ENCODE results near the gene FAM222B. TPM values are rescaled to one million over a fixed set of nuclear protein-coding genes. Genes with fewer than 3 reads are reported as not detected.

Gene FAM222B
- total RNA-seq, 3 donors from 2014 or later: 9.7 to 12.0 (median 10.5) TPM

- no peaks in the 10 kb centered on the region for H3K4me1 ChIP-seq
- H3K4me3 ChIP-seq: no peak overlapping the region
- H3K36me3 ChIP-seq: no peaks in the 10 kb centered on the region
- no peaks in the 10 kb centered on the region for H3K27me3 ChIP-seq
- no peaks in the 10 kb centered on the region for H3K9me3 ChIP-seq
- no peak overlapping the region for H3K27ac ChIP-seq
- no peak for TF ChIP-seq CTCF (IDR thresholded peaks at IDR 0.05)
- no peak for TF ChIP-seq POLR2AphosphoS5 (IDR thresholded peaks at IDR 0.05)
- no peak for TF ChIP-seq POLR2A (IDR thresholded peaks at IDR 0.05)
- intact Hi-C loops (cut with DNase I; ENCODE audit: low total_unique reads): no loop called here
- no peak for DNase-seq (ENCODE audit: low spot score in 2 of 2)
Observed at GRCh38 chr17:28827672-28828071, 14.9 kb downstream of the FAM222B start.

- TF ChIP-seq POLR2AphosphoS5 (IDR thresholded peaks at IDR 0.05) (no peak), POLR2A (IDR thresholded peaks at IDR 0.05) (no peak), CTCF (IDR thresholded peaks at IDR 0.05) (no peak)
- intact Hi-C loops (cut with DNase I; ENCODE audit: low total_unique reads): loop anchor here (10.0 kb wide), 1 partner anchor 125 kb away; no protein-coding TSS in a partner anchor
Observed at GRCh38 chr17:28819582-28819981, 23.0 kb downstream of the FAM222B start.

GRCh38 chr17:28818819-28819221, 23.8 kb downstream of the FAM222B start:
- Histone ChIP-seq H3K36me3 (no peaks in the 10 kb centered on the region), H3K4me3 (no peak overlapping the region), H3K27ac (no peak overlapping the region), H3K9me3 (no peaks in the 10 kb centered on the region), H3K27me3 (no peaks in the 10 kb centered on the region), H3K4me1 (no peaks in the 10 kb centered on the region)
- no peak for DNase-seq (ENCODE audit: low spot score in 2 of 2)
- TF ChIP-seq POLR2A (IDR thresholded peaks at IDR 0.05) (no peak), CTCF (IDR thresholded peaks at IDR 0.05) (no peak), POLR2AphosphoS5 (IDR thresholded peaks at IDR 0.05) (no peak)
- intact Hi-C loops (cut with DNase I; ENCODE audit: low total_unique reads): loop anchor here (10.0 kb wide), 1 partner anchor 126 kb away; no protein-coding TSS in a partner anchor

More at GRCh38 chr17:28819582-28819981, 23.0 kb downstream of the FAM222B start:
- no peaks in the 10 kb centered on the region for H3K4me1 ChIP-seq
- no peaks in the 10 kb centered on the region for H3K9me3 ChIP-seq
- no peaks in the 10 kb centered on the region for H3K36me3 ChIP-seq
- H3K27ac ChIP-seq: no peak overlapping the region
- H3K4me3 ChIP-seq: no peak overlapping the region
- no peak for DNase-seq (ENCODE audit: low spot score in 2 of 2)
- H3K27me3 ChIP-seq: no peaks in the 10 kb centered on the region

- Histone ChIP-seq H3K4me3 (no peak overlapping the region), H3K27ac (no peak overlapping the region), H3K4me1 (no peaks in the 10 kb centered on the region), H3K27me3 (no peaks in the 10 kb centered on the region), H3K36me3 (no peaks in the 10 kb centered on the region), H3K9me3 (no peaks in the 10 kb centered on the region)
- intact Hi-C loops (cut with DNase I; ENCODE audit: low total_unique reads): loop anchor here (10.0 kb wide), 1 partner anchor 128 kb away; no protein-coding TSS in a partner anchor
- no peak for TF ChIP-seq POLR2AphosphoS5 (IDR thresholded peaks at IDR 0.05)
- no peak for TF ChIP-seq POLR2A (IDR thresholded peaks at IDR 0.05)
- TF ChIP-seq CTCF (IDR thresholded peaks at IDR 0.05): no peak
- no peak for DNase-seq (ENCODE audit: low spot score in 2 of 2)
Observed at GRCh38 chr17:28816540-28816939, 26.1 kb downstream of the FAM222B start.

GRCh38 chr17:28812748-28813377, 29.7 kb downstream of the FAM222B start:
- Histone ChIP-seq H3K27ac (peak overlapping the region; percentile 88 to 92), H3K36me3 (no peaks in the 10 kb centered on the region), H3K4me1 (peaks cover 7 to 13% of the 10 kb centered on the region in 2 donors), H3K27me3 (no peaks in the 10 kb centered on the region), H3K4me3 (peak overlapping the region; percentile 86 to 90 (median 89)), H3K9me3 (no peaks in the 10 kb centered on the region)
- no peak for DNase-seq (ENCODE audit: low spot score in 2 of 2)
- TF ChIP-seq POLR2A (IDR thresholded peaks at IDR 0.05) (no peak), CTCF (IDR thresholded peaks at IDR 0.05) (no peak), POLR2AphosphoS5 (IDR thresholded peaks at IDR 0.05) (no peak)
- intact Hi-C loops (cut with DNase I; ENCODE audit: low total_unique reads): loop anchor here (10.0 kb wide), 1 partner anchor 132 kb away; no protein-coding TSS in a partner anchor
